Heart right ventricle (tissue), 16 donors: Measurements from ENCODE around the gene NRXN3. TPM values are rescaled to one million over a fixed set of nuclear protein-coding genes. Genes with fewer than 3 reads are reported as not detected.
A peak's percentile ranks its signal among the peaks of the same experiment; 100 is the strongest.

ENCODE experiments used
- ATAC-seq, 8 donors: fragments of 200-7000 bp; cut with Tn5 transposase; one replicate each; pipeline ENCODE4 v1.9.1; 2020; ENCODE audit warnings: mild to moderate bottlenecking in 8 of 8, moderate library complexity in 8 of 8, moderate number of reproducible peaks in 1 of 8
- DNase-seq, 2 donors: peaks; one replicate each; pipeline ENCODE4 v3.0.0-alpha.2; 2020
- H3K27ac ChIP-seq, 10 donors: fragments of 200-600 bp; sonication (generic) in 2 of 10; one replicate each; pipeline versions ENCODE4 v1.5.0 to v1.8.0; 2020 to 2022; ENCODE audit warnings: mild to moderate bottlenecking in 3 of 10
- H3K27me3 ChIP-seq, 7 donors: fragments of 200-600 bp; one replicate each; pipeline ENCODE4 v1.8.0; 2021 to 2022; ENCODE audit warnings: mild to moderate bottlenecking in 2 of 7
- H3K36me3 ChIP-seq, 9 donors: fragments of 200-600 bp; sonication (generic) in 1 of 9; one replicate each; pipeline versions ENCODE4 v1.5.0 to v1.8.0; 2020 to 2022; ENCODE audit warnings: mild to moderate bottlenecking in 2 of 9
- H3K4me1 ChIP-seq, 9 donors: fragments of 200-600 bp; sonication (generic) in 1 of 9; one replicate each; pipeline versions ENCODE4 v1.5.0 to v1.8.0; 2020 to 2022; ENCODE audit warnings: mild to moderate bottlenecking in 4 of 9
- H3K4me3 ChIP-seq, 10 donors: fragments of 200-600 bp; sonication (generic) in 2 of 10; one replicate each; pipeline versions ENCODE4 v1.5.0 to v1.8.0; 2020 to 2022; ENCODE audit warnings: mild to moderate bottlenecking in 7 of 10, moderate library complexity in 2 of 10
- H3K9me3 ChIP-seq, 11 donors: fragments of 200-600 bp in 10 of 11; sonication (generic) in 2 of 11; one replicate each; pipeline versions ENCODE4 v1.5.0 to v1.8.0; 2013 to 2022; ENCODE audit warnings: mild to moderate bottlenecking in 2 of 11, control low read depth in 1 of 11, moderate library complexity in 1 of 11
- CTCF ChIP-seq, 9 donors: fragments of 200-600 bp; sonication (generic) in 2 of 9; IDR thresholded peaks; one replicate each; pipeline versions ENCODE4 v1.5.0 to v1.8.0; 2021 to 2022; ENCODE audit warnings: antibody characterized with exemption in 9 of 9, mild to moderate bottlenecking in 5 of 9, moderate library complexity in 1 of 9
- WGBS, 2 donors: extraction: QIAGEN DNeasy Blood & Tissue Kit; methylation state at CpG; one replicate each; pipeline ENCODE4 v1.1.7; 2013; ENCODE audit warnings: inconsistent platforms in 1 of 2; 5-methylcytosine and 5-hydroxymethylcytosine counted together
- intact Hi-C, 10 donors: fragments of 100-400 bp; cut with DNase I; formaldehyde crosslinking; loops; one replicate each; pipeline versions ENCODE4 v1.11.1 to v1.14.2; 2022
- polyA plus RNA-seq, 2 donors: library from polyadenylated mRNA; stranded (reverse); fragments of 200-250 nt; gene quantifications; one replicate each; pipeline ENCODE4 v1.2.3, GENCODE V29; 2013
- total RNA-seq, 10 donors: library from RNA; stranded (reverse); fragmentation: NEBNext Ultra II Directional in 3 of 10; extraction: Animal tissue kit (Norgen Biotek cat#: 25700) in 3 of 10; gene quantifications; one replicate each; pipeline versions ENCODE4 v1.2.1 to v1.2.4, GENCODE V29; 2021 to 2023
- donor health status: Arrhythmogenic right ventricular cardiomyopathy.
- donor health status: ischemic (EF 13 %, LVEDD 7.1; RV severe dilation, severe dysfunction).
- donor health status: healthy with polysubstance abuse.
- donor health status: DM: no; HTN: yes; CAD: no.
- donor health status: DM: no; HTN: no; CAD: no.
- donor health status: ischemic (EF 25% LVEDD 6.9; RV normal size, moderate dysfunction).
- donor health status: ischemic (EF 25% LVEDD 5.7; RV mildly dilated, moderate dysfunction).
- donor health status: healthy.
- donor health status: DM: yes; HTN: yes; CAD: no.
- donor health status: Ischemic cardiomyopathy.
- donor health status: ischemic (EF 35%, LVEDD 5.7; RV mildly dilated, moderate dysfunction).
- donor health status: nonischemic (EF 11% LVEDD 7.7; RV severe dilation, severe dysfunction).
- donor health status: DM: yes; HTN: yes; CAD: no.
- donor health status: PGD.
- donor health status: ischemic (EF 29% LVEDD 5.4; RV normal size, mild dysfunction).
- donor health status: nonischemic (EF 23%, LVEDD 6.1; RV moderate dilation, normal function).

The NRXN3 gene
- total and polyA plus RNA-seq, 12 donors, result 0.23 to 1.8 (median 0.87) TPM

- H3K36me3 ChIP-seq, result no peaks in the 10 kb centered on the region
Measured at GRCh38 chr14:79011091-79011919, 841.1 kb downstream of the NRXN3 start.

GRCh38 chr14:79011920-79012204 lies 841.7 kb downstream of the NRXN3 start:
- Histone ChIP-seq H3K36me3 (no peaks in the 10 kb centered on the region), H3K27me3 (peaks cover 0 to 7% (median 0%) of the 10 kb centered on the region in 7 donors), H3K4me3 (no peak overlapping the region), H3K9me3 (no peaks in the 10 kb centered on the region), H3K4me1 (no peaks in the 10 kb centered on the region), H3K27ac (no peak overlapping the region)
- DNase-seq (no peak), ATAC-seq (no peak)
- intact Hi-C loops, result no loop called here
- no peak for TF ChIP-seq CTCF (IDR thresholded peaks at IDR 0.05)

More at GRCh38 chr14:79011091-79011919, 841.1 kb downstream of the NRXN3 start:
- DNase-seq, result no peak
- intact Hi-C loops, result no loop called here
- no peak for ATAC-seq
- Histone ChIP-seq H3K4me3 (no peak overlapping the region), H3K27me3 (peaks cover 0 to 9% (median 0%) of the 10 kb centered on the region in 7 donors), H3K27ac (no peak overlapping the region), H3K9me3 (no peaks in the 10 kb centered on the region), H3K4me1 (no peaks in the 10 kb centered on the region)
- peak; percentile 8 to 41 (median 39) for TF ChIP-seq CTCF (IDR thresholded peaks at IDR 0.05)
- 47 to 48% methylated on average over 8 of the region's 8 CpGs for WGBS, 2 donors

GRCh38 chr14:79016828-79017505 lies 846.8 kb downstream of the NRXN3 start:
- H3K4me3 ChIP-seq, result no peak overlapping the region
- H3K27ac ChIP-seq, result no peak overlapping the region
- H3K36me3 ChIP-seq, result no peaks in the 10 kb centered on the region
- no peak for ATAC-seq
- H3K27me3 ChIP-seq, result no peaks in the 10 kb centered on the region
- H3K4me1 ChIP-seq, result no peaks in the 10 kb centered on the region
- intact Hi-C loops, result no loop called here
- DNase-seq, result no peak
- TF ChIP-seq CTCF (IDR thresholded peaks at IDR 0.05), result no peak
- H3K9me3 ChIP-seq, result no peaks in the 10 kb centered on the region
- 59% methylated on average over 7 of the region's 7 CpGs for WGBS, 2 donors

- WGBS, 2 donors, result 89 to 94% methylated on average over 4 of the region's 4 CpGs
- no peaks in the 10 kb centered on the region for H3K27me3 ChIP-seq
- intact Hi-C loops, result no loop called here
- H3K27ac ChIP-seq, result no peak overlapping the region
- ATAC-seq (no peak), DNase-seq (no peak)
- H3K9me3 ChIP-seq, result no peaks in the 10 kb centered on the region
- H3K4me1 ChIP-seq, result no peaks in the 10 kb centered on the region
- TF ChIP-seq CTCF (IDR thresholded peaks at IDR 0.05), result no peak
- H3K36me3 ChIP-seq, result no peaks in the 10 kb centered on the region
- no peak overlapping the region for H3K4me3 ChIP-seq
Measured at GRCh38 chr14:79017561-79017960, 847.4 kb downstream of the NRXN3 start.
